PC-3 (cell line): ENCODE data around the gene RBM33. TPM values are rescaled to one million over a fixed set of nuclear protein-coding genes. Genes with fewer than 3 reads are reported as not detected.

Experiments
- ATAC-seq: fragments of 200-7000 bp; cut with Tn5 transposase; 2 replicates; pipeline ENCODE4 v1.9.1; 2020; ENCODE audit warnings: mild to moderate bottlenecking, moderate library complexity
- BruUV-seq: library from RNA; stranded (reverse); fragments of 400-500 nt; replicated peaks from 2 replicates; lab custom pipeline; 2021; lab: Mats Ljungman, UMichigan
- CTCF ChIA-PET: fragments of 300-600 bp; sonication (Branson Sonifier 250); formaldehyde crosslinking; loops from one replicate; lab custom pipeline; 2022; ENCODE audit warnings: antibody characterized with exemption; lab: Charles Lee
- POLR2A ChIA-PET: fragments of 300-600 bp; sonication (Branson Sonifier 250); formaldehyde crosslinking; loops from one replicate; lab custom pipeline; 2022; ENCODE audit warnings: antibody characterized with exemption; ENCODE audit not compliant: unreplicated experiment; lab: Charles Lee
- DNase-seq: peaks from one replicate; pipeline ENCODE4 v3.0.0-alpha.2; 2015
- H2AFZ ChIP-seq: fragments of 300-600 bp; sonication (generic); 2 replicates; pipeline ENCODE4 v1.6.0; 2016; ENCODE audit warnings: antibody characterized with exemption, low read length
- H3F3A ChIP-seq: fragments of 300-600 bp; sonication (generic); one replicate; pipeline ENCODE4 v1.6.0; 2017; ENCODE audit warnings: antibody characterized with exemption, low read length, control low read depth, mild to moderate bottlenecking; ENCODE audit not compliant: unreplicated experiment
- H3K27ac ChIP-seq: fragments of 300-600 bp; sonication (generic); 2 replicates; pipeline ENCODE4 v1.5.1; 2016; ENCODE audit warnings: mild to moderate bottlenecking, low read length
- H3K27me3 ChIP-seq: fragments of 300-600 bp; sonication (generic); 2 replicates; pipeline ENCODE4 v1.6.1; 2016; ENCODE audit warnings: low read length, mixed read lengths
- H3K36me3 ChIP-seq: fragments of 300-600 bp; sonication (generic); 2 replicates; pipeline ENCODE4 v1.6.1; 2016; ENCODE audit warnings: low read depth, mixed run types, low read length, mixed read lengths
- H3K4me1 ChIP-seq: fragments of 300-600 bp; sonication (generic); 2 replicates; pipeline ENCODE4 v1.5.1; 2016; ENCODE audit warnings: low read length; ENCODE audit not compliant: insufficient read depth
- H3K4me2 ChIP-seq: fragments of 300-600 bp; sonication (generic); 2 replicates; pipeline ENCODE4 v1.6.0; 2016; ENCODE audit warnings: low read length
- H3K4me3 ChIP-seq: fragments of 300-600 bp; sonication (generic); 2 replicates; pipeline ENCODE4 v1.5.1; 2016; ENCODE audit warnings: mild to moderate bottlenecking, low read length, mixed read lengths
- H3K79me2 ChIP-seq: fragments of 300-600 bp; sonication (generic); 2 replicates; pipeline ENCODE4 v1.6.1; 2017; ENCODE audit warnings: low read length, mixed read lengths
- H3K9ac ChIP-seq: fragments of 300-600 bp; sonication (generic); 2 replicates; pipeline ENCODE4 v1.6.0; 2016; ENCODE audit warnings: mild to moderate bottlenecking, low read length
- H3K9me2 ChIP-seq: fragments of 300-600 bp; sonication (generic); replicated peaks from 2 replicates; pipeline ENCODE4 v1.6.1; 2016; ENCODE audit warnings: mixed run types, low read length, mixed read lengths
- H3K9me3 ChIP-seq: fragments of 300-600 bp; sonication (generic); 2 replicates; pipeline ENCODE4 v1.6.1; 2016; ENCODE audit warnings: low read length, mixed read lengths
- H4K20me1 ChIP-seq: fragments of 300-600 bp; sonication (generic); 2 replicates; pipeline ENCODE4 v1.6.1; 2016; ENCODE audit warnings: low read length, mixed read lengths
- EZH2 ChIP-seq: fragments of 300-600 bp; sonication (generic); IDR thresholded peaks from one replicate; pipeline ENCODE4 v1.6.1; 2017; ENCODE audit warnings: antibody characterized with exemption, mild to moderate bottlenecking, low read length; ENCODE audit not compliant: unreplicated experiment
- EZH2phosphoT487 ChIP-seq: fragments of 300-600 bp; sonication (generic); IDR thresholded peaks from 2 replicates; pipeline ENCODE4 v1.6.1; 2018; ENCODE audit warnings: mild to moderate bottlenecking, antibody characterized with exemption, low read length, borderline replicate concordance
- intact Hi-C: fragments of 100-400 bp; cut with micrococcal nuclease; formaldehyde crosslinking; loops from 2 replicates; pipeline ENCODE4 v1.9.0; 2023
- total RNA-seq: library from RNA; depleted of rRNA; stranded (reverse); fragments of >200 nt; gene quantifications from 2 replicates; pipeline ENCODE4 v1.2.3, GENCODE V29; 2014
- TF ChIP-seq, protein P1 (sequence below): fragments of 300-600 bp; sonication (generic); conservative IDR thresholded peaks from 2 replicates; pipeline ENCODE4 v1.5.1; 2017; ENCODE audit warnings: antibody characterized with exemption, low read depth, mild to moderate bottlenecking, low read length

Gene RBM33
- total RNA-seq, 1 experiment from 2014 or later = 25.3 TPM

DNA sequence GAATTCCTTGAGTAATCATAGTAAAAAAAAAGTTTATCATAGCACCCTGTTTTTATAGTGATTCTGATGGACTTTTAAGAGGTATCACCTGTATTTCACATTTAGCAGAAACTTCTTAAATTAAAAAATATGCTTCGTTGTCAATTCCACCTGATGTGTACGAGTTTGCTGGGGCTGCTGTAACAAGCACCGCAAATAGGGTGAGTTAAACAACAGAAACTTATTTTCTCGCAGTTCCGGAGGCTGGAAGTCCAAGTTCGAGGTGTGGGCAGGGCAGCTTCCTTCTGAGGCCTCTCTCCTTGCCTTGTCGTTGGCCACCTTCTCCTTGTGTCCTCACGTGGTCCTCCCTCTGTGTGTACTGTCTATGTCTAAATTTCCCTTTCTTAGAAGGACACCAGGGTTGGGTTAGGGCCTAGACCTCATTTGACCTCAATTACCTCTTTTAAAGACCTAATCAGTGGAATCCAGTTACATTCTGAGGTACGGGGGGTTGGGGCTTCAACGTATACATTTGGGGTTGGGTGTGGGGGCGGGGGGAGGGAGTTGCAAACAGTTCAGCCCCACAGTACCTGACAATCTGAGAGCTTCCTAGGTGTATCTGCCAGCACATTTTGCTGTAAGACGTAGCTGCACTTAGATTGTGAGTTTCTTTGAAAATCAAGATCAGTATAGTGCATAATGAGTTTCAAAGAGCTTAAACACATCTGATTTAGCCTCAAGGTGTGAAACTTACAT is 72.7 kb downstream of the RBM33 start:
- 0 out of 2 replicates have a peak, but pooled peaks cover 8% of the 10 kb centered on the region for H4K20me1 ChIP-seq

GRCh38 chr7:155721056-155721455 is 76.6 kb downstream of the RBM33 start:
- ATAC-seq = no peak
- ChIA-PET CTCF (no interaction called here), POLR2A (no interaction called here)
- H3K36me3 ChIP-seq = peaks cover 7% of the 10 kb centered on the region; the same call in 1 of the 2 replicates
- H2AFZ ChIP-seq = no peak overlapping the region
- no peaks in the 10 kb centered on the region for H3K9me3 ChIP-seq
- no peak overlapping the region for H3K4me2 ChIP-seq
- no peaks in the 10 kb centered on the region for H3K9me2 ChIP-seq
- intact Hi-C loops = no loop called here
- H3K4me1 ChIP-seq = no peaks in the 10 kb centered on the region
- peaks cover 6% of the 10 kb centered on the region; the same call in 1 of the 2 replicates for H3K79me2 ChIP-seq
- H3K4me3 ChIP-seq = no peak overlapping the region
- no peak overlapping the region for H3K27ac ChIP-seq
- DNase-seq = no peak
- TF ChIP-seq EZH2phosphoT487 = no peak
- TF ChIP-seq, protein P1, sequence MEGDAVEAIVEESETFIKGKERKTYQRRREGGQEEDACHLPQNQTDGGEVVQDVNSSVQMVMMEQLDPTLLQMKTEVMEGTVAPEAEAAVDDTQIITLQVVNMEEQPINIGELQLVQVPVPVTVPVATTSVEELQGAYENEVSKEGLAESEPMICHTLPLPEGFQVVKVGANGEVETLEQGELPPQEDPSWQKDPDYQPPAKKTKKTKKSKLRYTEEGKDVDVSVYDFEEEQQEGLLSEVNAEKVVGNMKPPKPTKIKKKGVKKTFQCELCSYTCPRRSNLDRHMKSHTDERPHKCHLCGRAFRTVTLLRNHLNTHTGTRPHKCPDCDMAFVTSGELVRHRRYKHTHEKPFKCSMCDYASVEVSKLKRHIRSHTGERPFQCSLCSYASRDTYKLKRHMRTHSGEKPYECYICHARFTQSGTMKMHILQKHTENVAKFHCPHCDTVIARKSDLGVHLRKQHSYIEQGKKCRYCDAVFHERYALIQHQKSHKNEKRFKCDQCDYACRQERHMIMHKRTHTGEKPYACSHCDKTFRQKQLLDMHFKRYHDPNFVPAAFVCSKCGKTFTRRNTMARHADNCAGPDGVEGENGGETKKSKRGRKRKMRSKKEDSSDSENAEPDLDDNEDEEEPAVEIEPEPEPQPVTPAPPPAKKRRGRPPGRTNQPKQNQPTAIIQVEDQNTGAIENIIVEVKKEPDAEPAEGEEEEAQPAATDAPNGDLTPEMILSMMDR = no peak
- no peak for TF ChIP-seq EZH2
- BruUV-seq = no TSS peak
- H3K9ac ChIP-seq = no peak overlapping the region
- no peaks in the 10 kb centered on the region for H3K27me3 ChIP-seq
- no peaks in the 10 kb centered on the region for H3F3A ChIP-seq
- H4K20me1 ChIP-seq = 0 out of 2 replicates have a peak, but pooled peaks cover 4% of the 10 kb centered on the region

More for the DNA sequence above, 72.7 kb downstream of the RBM33 start:
- Histone ChIP-seq H3K4me3 (no peak overlapping the region), H3K9me3 (no peaks in the 10 kb centered on the region), H3K4me2 (no peak overlapping the region), H3F3A (no peaks in the 10 kb centered on the region), H3K27ac (no peak overlapping the region), H2AFZ (no peak overlapping the region), H3K4me1 (no peaks in the 10 kb centered on the region), H3K79me2 (peaks cover 18% of the 10 kb centered on the region; the same call in 1 of the 2 replicates), H3K36me3 (peaks cover 8% of the 10 kb centered on the region; the same call in 1 of the 2 replicates), H3K9ac (no peak overlapping the region), H3K27me3 (no peaks in the 10 kb centered on the region), H3K9me2 (no peaks in the 10 kb centered on the region)
- CTCF ChIA-PET = no interaction called here
- intact Hi-C loops = no loop called here
- BruUV-seq = no TSS peak
- TF ChIP-seq EZH2 = no peak
- TF ChIP-seq, protein P1 = no peak
- ATAC-seq = no peak
- POLR2A ChIA-PET = interaction anchor here (0.5 kb wide), 1 partner anchor 25 kb away, joined by 5 read pairs; no protein-coding TSS in a partner anchor
- no peak for DNase-seq

DNA sequence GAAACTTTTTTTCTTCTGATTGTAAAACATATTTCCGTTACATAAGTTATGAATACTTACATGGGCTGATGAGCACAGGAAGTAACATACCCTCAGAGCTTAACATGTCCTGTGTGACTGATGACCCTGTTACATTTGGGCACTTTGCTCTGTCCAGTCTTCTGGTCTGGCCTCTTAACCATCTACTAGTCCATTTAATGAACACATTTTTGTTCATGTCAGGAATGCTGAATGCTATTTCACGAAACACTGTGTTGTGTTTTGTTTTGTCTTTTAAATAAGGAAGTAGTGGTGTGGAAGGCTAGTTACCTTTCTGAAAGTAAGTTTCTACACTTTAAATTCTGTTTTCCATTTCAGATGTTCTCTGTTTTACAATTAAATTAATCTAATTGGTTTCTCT is 77.7 kb downstream of the RBM33 start:
- ATAC-seq (no peak), DNase-seq (no peak)
- Histone ChIP-seq H3K27me3 (no peaks in the 10 kb centered on the region), H3F3A (no peaks in the 10 kb centered on the region), H3K4me2 (no peak overlapping the region), H3K9ac (no peak overlapping the region), H2AFZ (no peak overlapping the region), H3K9me3 (no peaks in the 10 kb centered on the region), H3K79me2 (no peaks in the 10 kb centered on the region; the same call in 1 of the 2 replicates), H4K20me1 (0 out of 2 replicates have a peak, but pooled peaks cover 4% of the 10 kb centered on the region), H3K36me3 (peaks cover 7% of the 10 kb centered on the region; the same call in 1 of the 2 replicates), H3K4me1 (no peaks in the 10 kb centered on the region), H3K27ac (no peak overlapping the region), H3K9me2 (no peaks in the 10 kb centered on the region), H3K4me3 (no peak overlapping the region)
- ChIA-PET POLR2A (no interaction called here), CTCF (no interaction called here)
- intact Hi-C loops = no loop called here
- TF ChIP-seq EZH2 (no peak), EZH2phosphoT487 (no peak)
- TF ChIP-seq, protein P1 = no peak
- BruUV-seq = no TSS peak
